ENCODE measurements around the gene LRRC18. TPM values are rescaled to one million over a fixed set of nuclear protein-coding genes. Genes with fewer than 3 reads are reported as not detected.
A peak's percentile ranks its signal among the peaks of the same experiment; 100 is the strongest.

LRRC18 gene
- total RNA-seq, 1 experiment from 2014 or later: not detected

DNA sequence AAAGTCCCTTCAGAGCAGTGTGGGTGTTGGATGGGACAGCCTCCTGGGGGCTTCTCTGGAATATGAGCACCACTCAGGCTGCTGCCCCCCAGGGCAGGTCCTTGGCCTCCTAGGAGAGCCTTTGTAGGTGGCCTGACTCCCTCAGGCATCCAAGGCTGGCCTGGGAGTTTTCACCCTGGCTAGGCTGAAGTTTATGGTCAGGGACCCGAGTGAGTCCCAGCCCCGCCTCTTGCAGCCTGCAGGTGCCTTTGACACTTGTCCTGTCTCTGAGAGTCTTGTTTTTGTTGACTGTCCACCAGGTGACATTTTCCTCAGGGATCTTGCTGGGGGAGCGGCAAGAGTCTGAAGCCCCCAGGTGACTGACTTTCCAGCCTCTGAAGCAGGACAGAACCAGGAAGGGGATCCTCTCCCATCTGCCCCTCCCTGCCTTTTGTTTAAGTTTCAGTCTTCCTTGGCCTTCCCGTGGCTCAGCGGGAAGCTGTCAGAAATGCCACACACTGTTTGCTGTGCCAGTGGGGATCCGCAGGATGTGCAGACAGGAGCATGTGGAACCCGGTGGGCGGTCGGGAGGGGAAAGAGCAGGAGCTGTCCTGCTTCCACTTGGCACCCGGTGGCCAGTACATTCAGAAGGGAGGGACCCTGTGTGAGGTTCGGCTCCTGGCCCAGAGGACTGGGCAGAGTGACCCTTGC, 59.5 kb downstream of the LRRC18 start:
- H4K20me1 ChIP-seq (ENCODE audit: control insufficient read depth, insufficient read depth, insufficient read length): no peaks in the 10 kb centered on the region
- H3K27ac ChIP-seq (ENCODE audit: insufficient read length, low read depth, low read length): no peak overlapping the region
- H2AK5ac ChIP-seq (ENCODE audit: insufficient read length, low read length): no peak overlapping the region
- H3K36me3 Mint-ChIP-seq (ENCODE audit: insufficient read depth in 1 of 3, low read depth in 3 of 3): no peaks in the 10 kb centered on the region; a peak in 2 of 7 replicates
- no peak overlapping the region for H3K4ac ChIP-seq (ENCODE audit: low read depth, low read length)
- H2AFZ ChIP-seq (ENCODE audit: low read length): no peak overlapping the region
- TF ChIP-seq, protein P1, sequence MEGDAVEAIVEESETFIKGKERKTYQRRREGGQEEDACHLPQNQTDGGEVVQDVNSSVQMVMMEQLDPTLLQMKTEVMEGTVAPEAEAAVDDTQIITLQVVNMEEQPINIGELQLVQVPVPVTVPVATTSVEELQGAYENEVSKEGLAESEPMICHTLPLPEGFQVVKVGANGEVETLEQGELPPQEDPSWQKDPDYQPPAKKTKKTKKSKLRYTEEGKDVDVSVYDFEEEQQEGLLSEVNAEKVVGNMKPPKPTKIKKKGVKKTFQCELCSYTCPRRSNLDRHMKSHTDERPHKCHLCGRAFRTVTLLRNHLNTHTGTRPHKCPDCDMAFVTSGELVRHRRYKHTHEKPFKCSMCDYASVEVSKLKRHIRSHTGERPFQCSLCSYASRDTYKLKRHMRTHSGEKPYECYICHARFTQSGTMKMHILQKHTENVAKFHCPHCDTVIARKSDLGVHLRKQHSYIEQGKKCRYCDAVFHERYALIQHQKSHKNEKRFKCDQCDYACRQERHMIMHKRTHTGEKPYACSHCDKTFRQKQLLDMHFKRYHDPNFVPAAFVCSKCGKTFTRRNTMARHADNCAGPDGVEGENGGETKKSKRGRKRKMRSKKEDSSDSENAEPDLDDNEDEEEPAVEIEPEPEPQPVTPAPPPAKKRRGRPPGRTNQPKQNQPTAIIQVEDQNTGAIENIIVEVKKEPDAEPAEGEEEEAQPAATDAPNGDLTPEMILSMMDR (conservative IDR thresholded peaks at IDR 0.05): no peak
- no peak overlapping the region for H3K23ac ChIP-seq (ENCODE audit: insufficient read length, low read depth, low read length)
- no peaks in the 10 kb centered on the region; the same call in 1 of the 2 replicates for H3K27me3 ChIP-seq (ENCODE audit: insufficient read depth, low read length)
- H3K23me2 ChIP-seq (ENCODE audit: insufficient read length, low read depth, low read length, poor library complexity, severe bottlenecking): no peaks in the 10 kb centered on the region
- no peak overlapping the region for H3K56ac ChIP-seq (ENCODE audit: insufficient read length, low read depth, low read length)
- DNase-seq: no peak
- H2BK20ac ChIP-seq (ENCODE audit: low read depth, low read length, poor library complexity, severe bottlenecking): no peak overlapping the region
- H3T11ph ChIP-seq (ENCODE audit: low read length): no peak overlapping the region
- no peak overlapping the region for H3K4me3 Mint-ChIP-seq
- H3K79me1 ChIP-seq (ENCODE audit: insufficient read depth, low read depth, low read length, poor library complexity, severe bottlenecking): no peaks in the 10 kb centered on the region
- H3K4me1 ChIP-seq (ENCODE audit: insufficient read depth, low read length): peaks cover 3% of the 10 kb centered on the region; the same call in 1 of the 2 replicates
- H2BK15ac ChIP-seq (ENCODE audit: low read depth, low read length): no peak overlapping the region
- peak overlapping the region; percentile 28; the same call in 1 of the 2 replicates for H3K14ac ChIP-seq (ENCODE audit: insufficient read depth, low read length)
- H3K27me3 Mint-ChIP-seq (ENCODE audit: low read depth): no peaks in the 10 kb centered on the region; the same call in none of the 2 replicates
- no peak overlapping the region for H4K8ac ChIP-seq (replicated peaks; ENCODE audit: insufficient read length, low read depth, low read length)
- no CpG with 5 or more reads among the region's 11 CpGs for whole genome bisulfite sequencing (ENCODE audit: extremely low coverage, insufficient read length, low lambda C conversion rate)
- H2BK12ac ChIP-seq (ENCODE audit: insufficient read length, low read depth, low read length): no peak overlapping the region
- H3K9me3 Mint-ChIP-seq: peaks cover 0 to 4% of the 10 kb centered on the region in 2 experiments; a peak in 2 of 5 replicates
- no peak overlapping the region for H2BK5ac ChIP-seq (ENCODE audit: insufficient read length, low read length)
- no peaks in the 10 kb centered on the region for H3K9me3 ChIP-seq (ENCODE audit: control insufficient read depth, low read depth, low read length)
- H3K9ac ChIP-seq (ENCODE audit: extremely low read depth, insufficient read length, low read length): no peak overlapping the region
- no peak overlapping the region for H4K91ac ChIP-seq (ENCODE audit: insufficient read length, low read depth, low read length)
- no peak overlapping the region for H2BK120ac ChIP-seq (ENCODE audit: low read depth, low read length, poor library complexity, severe bottlenecking)
- H3K18ac ChIP-seq (ENCODE audit: insufficient read length, low read depth, low read length): no peak overlapping the region
- H4K5ac ChIP-seq (ENCODE audit: insufficient read length, low read depth, low read length): no peak overlapping the region
- no peak overlapping the region for H3K4me2 ChIP-seq (ENCODE audit: insufficient read depth, insufficient read length, low read length)
- no peak overlapping the region for H3K27ac Mint-ChIP-seq
- H3K4me1 Mint-ChIP-seq: peaks cover 3 to 9% of the 10 kb centered on the region in 2 experiments; a peak in 3 of 4 replicates
- no peaks in the 10 kb centered on the region for H3K79me2 ChIP-seq (ENCODE audit: insufficient read depth, low read length)

Data from H9 (cell line).